ENCODE measurements around the gene VAV2. TPM values are rescaled to one million over a fixed set of nuclear protein-coding genes. Genes with fewer than 3 reads are reported as not detected.

Gene VAV2
- total RNA-seq, 1 experiment from 2014 or later, result 21.4 TPM

DNA sequence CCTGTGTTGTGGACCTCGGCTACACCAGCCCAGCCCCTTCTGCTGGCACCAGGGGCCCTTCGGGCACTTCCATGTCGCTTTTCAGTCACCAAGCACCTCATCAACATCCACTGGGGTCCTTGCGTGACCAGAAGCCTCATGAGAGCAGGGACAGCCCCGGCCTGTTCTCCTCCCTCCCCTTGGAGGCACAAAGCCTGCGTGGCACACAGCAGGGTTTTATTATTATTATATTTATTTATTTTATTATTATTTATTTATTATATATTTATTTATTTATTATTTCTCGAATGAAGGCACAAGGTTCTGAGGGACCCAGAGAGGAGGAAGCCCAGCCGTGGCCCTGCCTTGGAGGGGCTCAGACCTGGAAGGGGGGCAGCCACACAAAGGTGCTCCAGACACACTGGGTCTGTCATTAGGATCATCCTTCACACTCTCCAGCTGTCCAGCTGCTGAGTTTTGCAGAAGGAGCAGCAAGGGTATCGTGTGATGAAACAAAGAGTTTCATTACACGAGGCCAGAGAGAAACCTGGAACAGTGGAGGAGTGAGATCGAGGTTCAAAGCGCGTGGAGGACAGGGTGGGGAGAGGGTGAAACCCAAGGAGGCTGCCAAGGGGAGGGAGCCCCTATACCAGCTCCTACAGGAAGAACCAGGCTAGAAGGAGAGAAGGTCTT lies 5.2 kb downstream of the VAV2 start:
- no peak for DNase-seq (ENCODE audit: low spot score)
- in situ Hi-C loops (cut with HindIII; ENCODE audit: low sequenced_read_pairs), result no loop called here

DNA sequence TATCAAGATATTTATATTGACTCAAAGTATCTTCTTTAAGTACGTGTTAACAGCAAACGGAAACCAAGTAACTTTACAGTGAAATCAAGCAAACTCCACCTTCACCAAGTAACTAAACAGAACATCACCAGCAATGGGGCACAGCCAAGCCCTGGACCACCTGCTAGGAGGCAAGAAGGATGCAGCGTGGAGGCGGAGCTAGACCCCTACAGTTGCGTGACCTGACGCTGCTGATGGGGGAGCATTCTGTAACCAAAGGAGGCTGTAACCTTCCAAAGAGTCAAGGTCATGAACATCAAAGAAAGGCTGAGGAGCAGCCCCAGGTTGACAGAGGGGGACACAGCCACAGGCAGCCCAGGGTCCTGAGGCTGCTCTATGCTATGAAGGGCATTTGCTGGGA lies 6.1 kb downstream of the VAV2 start:
- in situ Hi-C loops (cut with HindIII; ENCODE audit: low sequenced_read_pairs), result no loop called here

DNA sequence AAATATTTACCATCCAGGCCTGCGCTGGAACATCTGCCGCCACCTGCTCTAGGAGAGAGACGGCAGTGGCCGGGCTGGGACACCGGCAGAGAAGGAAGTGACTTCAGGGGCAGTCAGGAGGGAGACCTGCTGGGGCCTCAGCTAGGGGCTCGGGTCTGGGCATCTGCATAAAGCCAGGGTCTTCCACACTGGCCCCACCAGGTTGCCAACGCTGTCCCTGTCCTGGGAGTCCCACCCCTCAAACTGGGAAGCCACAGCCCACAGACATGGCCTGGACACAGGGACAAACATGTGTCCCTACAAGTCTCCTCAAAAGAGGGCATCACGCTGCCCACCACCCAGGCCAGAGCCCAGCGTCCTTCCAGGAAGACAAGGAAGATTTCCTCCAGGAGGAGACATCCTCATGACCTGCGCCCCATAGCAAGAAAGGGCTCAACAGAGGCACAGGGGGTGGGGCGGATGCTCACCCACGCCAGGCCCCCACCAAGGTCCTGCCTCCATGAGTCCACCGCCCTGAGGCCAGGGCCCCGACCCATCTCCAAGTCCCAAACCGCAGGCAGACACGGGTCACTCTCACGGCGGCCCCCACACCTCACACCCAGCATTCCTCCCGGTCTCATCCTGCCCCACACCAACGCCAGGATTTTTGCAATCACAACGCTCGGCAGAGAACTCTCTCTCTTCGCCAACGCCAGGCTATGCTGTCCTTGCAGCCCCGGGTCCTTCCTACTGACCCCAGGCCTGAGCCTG lies 9.0 kb downstream of the VAV2 start:
- DNase-seq (ENCODE audit: low spot score), result no peak
- in situ Hi-C loops (cut with HindIII; ENCODE audit: low sequenced_read_pairs), result no loop called here

More for the DNA sequence above, 6.1 kb downstream of the VAV2 start:
- no peak for DNase-seq (ENCODE audit: low spot score)

DNA sequence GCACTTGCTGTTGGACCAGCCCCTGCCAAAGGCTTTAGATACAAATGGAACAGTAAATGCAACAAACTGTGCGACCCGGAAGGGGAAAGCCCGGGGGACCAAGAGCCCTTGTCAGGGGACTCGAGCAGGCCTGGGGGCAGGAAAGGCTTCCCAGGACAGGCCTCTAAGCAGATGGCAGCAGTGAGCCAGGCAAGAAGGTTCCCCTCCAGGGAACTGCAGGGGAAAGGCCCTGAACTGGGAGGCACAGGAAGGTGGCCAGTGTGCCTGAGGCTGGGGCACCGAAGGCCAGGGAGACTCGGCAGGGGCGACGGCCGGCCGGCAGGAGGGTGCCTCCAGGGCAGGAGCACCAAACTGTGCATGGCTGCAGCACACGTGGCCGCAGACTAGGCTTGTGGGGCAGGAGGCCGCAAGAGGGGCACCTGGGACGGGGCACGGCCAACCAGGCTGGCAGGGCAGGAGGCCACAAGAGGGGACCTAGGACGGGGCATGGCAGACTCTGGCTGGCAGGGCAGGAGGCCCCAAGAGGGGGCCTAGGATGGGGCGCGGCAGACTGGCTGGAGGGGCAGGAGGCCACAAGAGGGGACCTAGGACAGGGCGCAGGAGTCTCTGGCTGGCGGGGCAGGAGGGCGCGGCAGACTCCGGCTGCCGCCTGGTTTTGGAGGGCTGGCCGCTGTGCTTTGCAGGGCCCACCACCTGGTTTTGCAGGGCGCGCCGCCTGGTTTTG lies 10.0 kb downstream of the VAV2 start:
- DNase-seq (ENCODE audit: low spot score), result no peak

DNA sequence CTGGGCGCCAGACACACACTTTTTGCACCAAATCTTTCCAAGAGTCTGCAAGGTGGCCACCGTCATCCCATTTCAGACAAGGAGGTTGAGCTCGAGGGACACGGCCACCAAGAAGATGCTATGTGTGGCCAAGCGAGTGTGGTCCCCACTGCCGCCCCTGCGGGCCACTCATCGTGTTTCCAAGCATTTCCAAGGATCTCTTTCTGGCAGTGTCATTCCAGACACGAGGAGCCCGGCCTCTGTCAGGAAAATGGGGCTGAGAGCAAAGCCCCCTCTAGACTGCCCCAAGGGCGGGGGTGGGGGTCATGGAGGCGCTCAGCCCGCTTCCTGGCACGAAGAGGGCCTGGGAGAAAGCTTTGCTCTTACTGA lies 10.6 kb downstream of the VAV2 start:
- in situ Hi-C loops (cut with HindIII; ENCODE audit: low sequenced_read_pairs), result no loop called here
- no peak for DNase-seq (ENCODE audit: low spot score)

More for the DNA sequence above, 10.0 kb downstream of the VAV2 start:
- in situ Hi-C loops (cut with HindIII; ENCODE audit: low sequenced_read_pairs), result no loop called here

DNA sequence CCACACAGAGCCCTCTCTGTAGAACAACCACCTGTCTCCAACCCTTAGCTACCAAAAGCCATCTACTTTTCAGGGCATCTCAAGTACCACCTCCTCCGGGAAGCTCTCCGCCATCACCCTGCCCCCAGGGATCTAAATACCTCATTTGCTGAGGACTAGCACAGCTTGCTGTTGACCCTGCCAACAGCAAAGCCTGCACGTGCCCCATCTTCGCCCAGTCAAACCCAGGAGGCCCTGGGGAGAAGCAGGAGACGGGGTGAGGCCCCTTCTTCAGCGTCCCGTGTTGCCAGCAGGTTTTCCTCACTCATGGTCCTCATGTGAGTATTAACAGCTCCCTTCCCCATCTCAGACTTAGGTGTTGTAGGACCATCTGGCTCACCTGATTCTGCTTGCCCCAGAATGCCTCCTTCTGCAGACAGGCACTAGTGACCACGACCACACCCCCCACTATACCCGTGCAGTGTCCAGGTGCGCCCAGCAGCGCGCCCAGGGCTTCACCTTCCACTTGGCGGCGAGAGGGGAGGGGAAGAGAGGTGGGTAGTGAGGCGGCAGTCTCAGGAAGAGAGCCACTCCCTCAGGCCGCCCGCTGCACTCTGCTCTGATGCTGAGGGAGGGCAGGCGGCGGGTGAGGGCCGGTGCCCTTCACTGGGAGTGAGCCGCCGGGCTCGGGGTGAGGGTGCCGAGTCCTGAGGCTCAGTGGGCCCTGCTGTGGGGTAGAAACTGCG lies 11.1 kb downstream of the VAV2 start:
- DNase-seq (ENCODE audit: low spot score), result no peak
- in situ Hi-C loops (cut with HindIII; ENCODE audit: low sequenced_read_pairs), result no loop called here

DNA sequence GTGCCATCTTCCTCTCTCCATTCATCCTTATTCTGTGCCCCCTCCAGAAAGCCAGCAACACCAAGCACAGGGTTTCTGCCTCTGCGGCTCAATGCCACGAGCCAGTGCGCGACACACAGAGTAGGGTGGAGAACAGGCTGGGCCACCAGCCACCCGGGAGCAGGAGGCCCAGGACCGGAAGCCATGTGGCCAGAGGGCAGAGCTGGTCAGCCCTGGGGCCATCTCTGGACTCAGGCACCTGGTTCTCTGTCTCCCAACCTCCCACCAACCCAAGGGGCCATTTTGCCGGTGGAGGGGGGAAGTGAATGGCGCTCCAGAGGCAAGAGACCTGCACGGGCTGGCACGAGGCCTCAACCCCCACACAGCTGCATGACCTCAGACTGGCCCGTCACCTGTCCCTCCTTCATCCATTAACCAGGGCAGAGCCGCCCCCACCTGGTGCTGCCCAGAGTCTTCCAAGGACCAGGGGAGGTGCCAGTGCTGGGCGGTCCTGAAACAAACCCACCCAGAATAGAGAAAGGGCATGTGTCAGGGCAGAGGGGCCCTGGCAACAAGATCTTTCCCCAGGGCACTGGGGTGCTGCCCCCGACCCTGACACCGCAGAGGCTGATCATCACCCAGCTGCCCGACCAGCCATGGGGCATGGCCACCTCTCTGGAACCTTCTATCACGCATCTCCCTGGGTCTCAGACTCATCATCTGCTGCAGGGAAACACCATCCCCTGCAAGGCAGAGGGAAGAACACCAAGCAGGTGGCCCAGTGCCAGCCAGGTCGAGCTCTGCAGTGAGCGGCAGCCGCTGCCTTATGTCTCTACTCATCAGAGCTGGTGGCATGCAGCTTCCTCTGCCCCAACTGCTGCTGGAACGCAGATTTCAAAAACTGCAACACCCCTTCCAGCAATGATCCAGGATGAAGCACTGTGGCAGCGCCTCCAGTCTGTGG lies 11.9 kb downstream of the VAV2 start:
- in situ Hi-C loops (cut with HindIII; ENCODE audit: low sequenced_read_pairs), result no loop called here
- peak; percentile 43 for DNase-seq (ENCODE audit: low spot score)

DNA sequence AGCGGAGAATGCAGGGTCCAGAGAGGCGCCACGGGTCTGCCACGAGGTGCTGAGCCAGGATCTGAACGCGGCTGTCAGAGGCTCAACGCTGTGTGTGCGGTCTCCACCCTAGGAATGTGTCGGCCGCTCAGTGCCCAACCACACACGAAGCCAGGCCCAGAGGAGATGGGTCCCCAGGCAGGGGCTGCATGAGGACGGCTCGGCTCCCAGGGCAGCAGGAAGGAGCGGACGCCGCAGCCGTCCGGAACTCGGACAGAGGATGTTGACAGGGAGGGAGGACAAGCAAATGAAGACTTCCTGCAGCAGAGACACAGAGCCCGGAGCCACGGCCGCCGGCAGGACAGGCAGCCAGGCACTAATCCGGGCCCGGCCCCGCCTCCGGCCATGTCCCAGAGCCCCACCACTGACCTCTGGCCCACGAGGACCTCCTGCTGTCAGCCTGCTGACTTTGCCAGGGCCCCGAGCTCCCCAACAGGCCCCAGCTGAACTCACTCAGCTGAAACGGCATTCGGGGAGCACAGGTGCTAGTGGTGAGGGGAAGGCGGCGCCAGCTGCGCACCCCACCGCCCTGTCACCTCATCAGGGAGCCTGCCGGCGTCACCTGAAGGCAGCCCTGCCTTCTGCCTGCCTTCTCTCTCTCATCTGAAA lies 12.7 kb downstream of the VAV2 start:
- in situ Hi-C loops (cut with HindIII; ENCODE audit: low sequenced_read_pairs), result no loop called here
- no peak for DNase-seq (ENCODE audit: low spot score)

DNA sequence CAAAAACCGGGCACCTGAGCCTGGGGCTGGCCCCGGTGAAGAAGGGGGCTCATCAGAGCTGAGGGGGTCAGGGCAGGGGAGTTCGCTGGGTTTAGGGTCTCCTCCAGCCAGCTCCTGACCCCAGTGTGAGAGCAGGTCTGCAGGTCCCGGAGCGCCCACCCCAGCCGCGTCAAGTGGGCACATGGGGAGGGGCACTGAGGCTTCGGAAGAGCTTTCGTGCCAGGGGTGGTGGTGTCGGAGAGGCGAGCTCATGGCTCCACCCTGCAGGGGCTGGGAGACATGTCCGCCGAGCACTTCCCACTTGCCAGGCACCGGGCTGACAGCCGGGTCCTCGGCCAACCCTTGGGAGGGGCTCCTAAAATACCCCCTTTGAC lies 13.2 kb downstream of the VAV2 start:
- in situ Hi-C loops (cut with HindIII; ENCODE audit: low sequenced_read_pairs), result no loop called here
- no peak for DNase-seq (ENCODE audit: low spot score)

DNA sequence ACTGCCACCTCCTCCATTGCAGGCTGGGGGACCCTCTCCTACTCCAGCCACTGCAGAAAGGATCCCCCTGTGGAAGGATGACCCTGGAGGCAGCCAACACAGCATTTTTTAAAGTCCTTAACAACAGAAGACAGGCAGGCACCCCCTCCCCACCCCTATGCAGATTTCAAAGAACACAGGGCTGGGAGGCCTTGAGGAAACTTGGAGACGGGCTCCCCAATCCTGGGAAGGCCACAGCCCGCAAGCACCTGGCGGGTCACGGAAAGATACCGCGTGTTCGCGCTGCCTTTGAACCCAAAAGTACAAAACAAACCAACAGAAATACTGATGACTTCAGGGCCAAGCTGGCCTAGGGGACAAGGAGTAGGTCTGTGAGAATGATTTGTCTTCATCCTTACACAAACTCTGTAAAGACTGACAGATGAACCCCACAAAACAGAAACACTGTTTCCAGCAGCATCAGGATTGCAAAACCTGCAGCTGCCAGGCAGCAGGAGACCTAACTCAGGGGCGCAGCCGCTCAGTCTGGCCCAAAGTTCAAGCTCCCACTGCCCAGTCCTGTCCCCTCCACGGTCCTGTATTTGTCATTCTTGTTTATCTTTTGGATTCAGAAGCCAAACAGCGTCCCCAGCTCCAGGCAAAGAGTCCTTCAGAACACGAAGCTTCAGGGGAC lies 13.8 kb downstream of the VAV2 start:
- in situ Hi-C loops (cut with HindIII; ENCODE audit: low sequenced_read_pairs), result no loop called here
- DNase-seq (ENCODE audit: low spot score), result no peak

DNA sequence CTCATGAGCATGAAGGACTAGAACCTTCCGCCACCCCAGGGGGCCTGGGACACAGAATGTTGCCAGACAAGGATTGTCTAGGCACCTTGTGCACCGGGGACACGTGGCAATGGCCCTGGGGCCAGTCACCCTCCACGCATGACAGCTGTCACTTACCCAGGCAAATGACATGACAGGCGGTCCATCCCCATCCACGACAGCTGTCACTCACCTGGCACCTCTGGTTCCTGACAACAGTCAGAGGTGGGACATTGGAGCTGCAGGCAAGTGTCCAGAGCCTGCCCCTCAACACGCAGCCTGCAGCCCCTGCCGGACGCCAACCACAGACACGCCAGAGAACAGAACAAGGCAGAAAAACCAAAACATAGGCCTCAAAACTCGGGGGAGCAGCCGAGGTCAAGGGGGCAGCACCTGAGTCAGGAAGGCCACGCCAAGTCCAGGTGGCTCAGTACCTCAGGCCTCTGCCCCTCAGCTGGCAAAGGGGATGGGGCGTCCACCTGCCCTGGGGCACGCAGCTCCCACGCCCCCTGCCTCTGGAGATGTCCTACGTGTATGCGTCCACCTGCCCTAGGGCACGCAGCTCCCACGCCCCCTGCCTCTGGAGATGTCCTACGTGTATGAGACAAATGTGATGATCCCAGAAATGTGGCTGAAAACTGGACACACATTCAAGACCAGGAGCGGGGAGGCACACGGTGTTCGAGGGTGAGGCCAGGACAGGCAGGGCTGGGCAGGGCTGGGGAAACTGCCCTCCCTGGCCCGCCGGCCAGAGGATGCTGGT lies 14.5 kb downstream of the VAV2 start:
- in situ Hi-C loops (cut with HindIII; ENCODE audit: low sequenced_read_pairs), result no loop called here
- DNase-seq (ENCODE audit: low spot score), result no peak

DNA sequence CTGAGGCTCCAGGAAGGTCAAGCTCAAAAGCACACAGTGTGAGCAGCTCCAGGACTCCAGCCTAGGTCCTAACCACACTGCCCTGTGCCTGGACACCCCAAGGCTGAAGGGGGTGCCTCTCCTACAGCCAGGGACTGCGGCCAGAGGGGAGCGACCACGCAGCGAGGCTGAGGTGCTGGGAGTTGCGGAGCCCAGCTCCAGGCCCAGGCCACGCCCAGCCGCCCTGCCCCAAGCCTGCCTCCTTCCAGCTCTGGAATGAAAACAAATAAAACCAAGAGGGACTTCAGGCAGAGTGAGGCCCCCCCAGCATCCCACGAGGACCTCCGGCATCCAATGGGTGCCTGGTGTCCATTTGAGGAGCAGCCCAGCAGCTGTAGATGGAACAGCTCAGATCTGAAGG lies 15.2 kb downstream of the VAV2 start:
- in situ Hi-C loops (cut with HindIII; ENCODE audit: low sequenced_read_pairs), result no loop called here
- DNase-seq (ENCODE audit: low spot score), result no peak

DNA sequence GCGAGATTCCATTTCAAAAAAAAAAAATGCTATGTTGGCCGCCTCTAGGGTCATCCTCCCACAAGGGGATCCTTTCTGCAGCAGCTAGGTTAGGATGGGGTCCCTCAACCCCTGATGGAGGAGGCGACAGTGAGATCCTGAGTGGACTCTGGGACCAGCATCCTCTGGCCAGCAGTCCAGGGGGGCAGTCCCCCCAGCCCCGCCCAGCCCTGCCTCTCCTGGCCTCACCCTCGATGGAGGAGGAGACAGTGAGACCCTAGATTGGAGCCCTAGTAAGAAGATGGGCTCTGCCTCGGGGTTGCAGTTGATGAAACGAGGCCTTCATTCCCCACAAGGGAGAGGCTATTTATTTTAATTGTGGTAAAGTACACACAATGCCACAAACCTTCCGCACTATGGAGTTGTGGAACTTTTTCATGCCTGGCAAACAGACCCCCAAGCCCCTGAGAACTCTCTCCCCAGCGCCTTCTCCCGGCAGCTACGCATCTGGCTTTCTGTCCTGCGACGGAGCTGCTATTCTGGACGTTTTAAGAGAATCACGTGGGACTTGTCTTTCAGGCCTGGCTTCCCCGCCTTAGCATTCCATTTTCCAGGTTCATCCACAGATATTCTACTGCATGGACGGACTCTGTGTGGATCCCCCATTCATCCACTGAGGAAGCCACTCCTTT lies 15.8 kb downstream of the VAV2 start:
- no peak for DNase-seq (ENCODE audit: low spot score)
- in situ Hi-C loops (cut with HindIII; ENCODE audit: low sequenced_read_pairs), result no loop called here

DNA sequence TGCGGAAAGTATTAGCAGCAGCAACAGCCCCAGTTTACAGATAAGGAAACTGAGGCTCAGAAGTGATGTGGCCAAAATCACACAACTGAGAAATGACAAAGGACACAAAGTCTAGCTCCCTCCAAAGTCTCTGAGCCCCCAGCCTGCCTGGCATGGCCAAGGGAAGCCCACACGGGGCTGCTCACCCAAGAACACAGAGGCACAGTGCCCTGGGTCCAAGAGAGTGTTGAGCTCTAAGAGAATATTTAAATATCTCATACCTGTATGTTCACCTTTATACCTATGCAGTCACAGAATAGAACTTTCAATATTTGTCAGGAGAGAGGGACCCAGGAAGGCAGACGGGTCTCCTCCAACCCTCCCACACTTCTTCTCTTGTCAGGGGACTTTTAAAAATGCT lies 16.6 kb downstream of the VAV2 start:
- in situ Hi-C loops (cut with HindIII; ENCODE audit: low sequenced_read_pairs), result no loop called here
- DNase-seq (ENCODE audit: low spot score), result no peak

DNA sequence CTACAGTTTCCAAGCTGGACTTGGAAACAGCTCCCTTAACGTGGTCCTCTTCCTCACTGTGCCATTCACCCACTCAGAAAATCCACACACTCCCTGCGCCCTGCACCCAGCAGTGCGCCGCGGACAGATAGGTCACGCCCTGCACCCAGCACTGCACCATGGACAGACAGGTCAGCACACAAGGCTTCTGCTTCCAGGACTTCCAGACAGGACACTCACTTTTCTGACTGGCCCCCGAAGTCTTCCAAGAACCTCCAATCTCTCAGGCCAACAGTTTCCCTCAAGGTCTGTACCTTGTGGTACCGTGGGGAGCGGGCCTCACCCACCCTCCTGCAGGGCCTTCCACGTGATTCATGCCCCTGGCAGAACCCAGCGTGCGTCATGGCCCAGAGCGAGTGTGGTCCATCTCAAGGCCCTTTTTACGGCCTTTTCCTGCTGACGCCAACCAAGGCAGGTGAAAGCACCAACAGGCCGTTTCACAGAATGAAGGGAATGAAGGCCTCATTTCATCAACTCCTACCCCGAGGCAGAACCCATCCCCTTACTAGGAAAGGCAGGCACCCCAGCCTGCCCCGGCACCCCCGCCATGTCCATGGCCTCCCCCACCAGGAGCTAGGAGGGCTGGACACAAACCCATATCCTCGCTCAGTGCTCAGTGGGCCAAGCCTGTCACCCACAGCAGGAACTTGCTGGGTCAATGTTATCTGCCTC lies 17.3 kb downstream of the VAV2 start:
- in situ Hi-C loops (cut with HindIII; ENCODE audit: low sequenced_read_pairs), result no loop called here
- DNase-seq (ENCODE audit: low spot score), result no peak

All from G401 (cell line).